Left renal cortex interstitium (tissue), 4 donors: Measurements from ENCODE around the gene NPIPB8. TPM values are rescaled to one million over a fixed set of nuclear protein-coding genes. Genes with fewer than 3 reads are reported as not detected.
"Not testable (repeated sequence)": the region's sequence is repeated elsewhere in the genome, so short reads cannot be mapped to it uniquely, and the experiment has no call there.

Source experiments
- DNase-seq, 4 donors: peaks; one replicate each; pipeline ENCODE4 v3.0.0-alpha.2; 2013; ENCODE audit warnings: low read depth in 4 of 4, low spot score in 2 of 4, missing footprints in 1 of 4
- polyA plus RNA-seq, 4 donors: library from polyadenylated mRNA; unstranded; fragments of 120-200 nt; gene quantifications; one replicate each; pipeline ENCODE4 v1.2.1, GENCODE V29; 2013; ENCODE audit not compliant: insufficient read length in 4 of 4

Gene NPIPB8
- polyA plus RNA-seq, 4 donors: 0.65 to 3.8 (median 1.1) TPM; not detected in 1

- not testable (repeated sequence) for DNase-seq
Measured at GRCh38 chr16:28622532-28623171, 15.2 kb upstream of the NPIPB8 start.

GRCh38 chr16:28623172-28623711 is 14.6 kb upstream of the NPIPB8 start:
- DNase-seq: peak in 2 of 4 donors; percentile 23 to 35

GRCh38 chr16:28630905-28631304 is 7.0 kb upstream of the NPIPB8 start:
- not testable (repeated sequence) for DNase-seq

- not testable (repeated sequence) for DNase-seq
Measured at GRCh38 chr16:28636093-28636823, 1.6 kb upstream of the NPIPB8 start.

GRCh38 chr16:28638359-28638758 is 494 bp downstream of the NPIPB8 start:
- DNase-seq: not testable (repeated sequence)

GRCh38 chr16:28639959-28640358 is 2.1 kb downstream of the NPIPB8 start:
- DNase-seq: not testable (repeated sequence)

- DNase-seq: not testable (repeated sequence)
Measured at GRCh38 chr16:28666264-28666663, 28.4 kb downstream of the NPIPB8 start.

GRCh38 chr16:28667480-28667879 is 29.6 kb downstream of the NPIPB8 start:
- DNase-seq: not testable (repeated sequence)

- not testable (repeated sequence) for DNase-seq
Measured at GRCh38 chr16:28668199-28668598, 30.3 kb downstream of the NPIPB8 start.

- not testable (repeated sequence) for DNase-seq
Measured at GRCh38 chr16:28688327-28688952, 50.6 kb downstream of the NPIPB8 start.

GRCh38 chr16:28689425-28689824 is 51.6 kb downstream of the NPIPB8 start:
- DNase-seq: not testable (repeated sequence)

GRCh38 chr16:28691722-28692121 is 53.9 kb downstream of the NPIPB8 start:
- DNase-seq: not testable (repeated sequence)

- not testable (repeated sequence) for DNase-seq
Measured at GRCh38 chr16:28693257-28693950, 55.5 kb downstream of the NPIPB8 start.

GRCh38 chr16:28699792-28700191 is 61.9 kb downstream of the NPIPB8 start:
- DNase-seq: not testable (repeated sequence)

- not testable (repeated sequence) for DNase-seq
Measured at GRCh38 chr16:28700349-28700748, 62.5 kb downstream of the NPIPB8 start.

- DNase-seq: not testable (repeated sequence)
Measured at GRCh38 chr16:28701384-28701783, 63.5 kb downstream of the NPIPB8 start.

GRCh38 chr16:28704246-28704645 is 66.4 kb downstream of the NPIPB8 start:
- DNase-seq: not testable (repeated sequence)
